T1000 (cell line): ENCODE results near the gene KRTAP12-3.
"Not testable (repeated sequence)": the region's sequence is repeated elsewhere in the genome, so short reads cannot be mapped to it uniquely, and the experiment has no call there.

Experiments
- DNase-seq: peaks from one replicate; lab custom pipeline; 2025; ENCODE audit warnings: mixed read lengths; lab: John Stamatoyannopoulos, UW

The KRTAP12-3 gene

GRCh38 chr21:44657635-44658540, at the start of gene KRTAP12-3:
TSS of gene KRTAP12-3 (plus strand) at chr21:44657932. CDS start at chr21:44657980, 48 bp downstream.
- no peak for DNase-seq

- DNase-seq = no peak
Measured at GRCh38 chr21:44609193-44609592, 48.5 kb upstream of the KRTAP12-3 start.

- DNase-seq = not testable (repeated sequence)
Measured at GRCh38 chr21:44610157-44610843, 47.4 kb upstream of the KRTAP12-3 start.

- no peak for DNase-seq
Measured at GRCh38 chr21:44611551-44611950, 46.2 kb upstream of the KRTAP12-3 start.

- no peak for DNase-seq
Measured at GRCh38 chr21:44612029-44612486, 45.7 kb upstream of the KRTAP12-3 start, which contains the start of gene KRTAP10-8. TSS of gene KRTAP10-8 (plus strand) at chr21:44612079. CDS start at chr21:44612101, 22 bp downstream.

- DNase-seq = no peak
Measured at GRCh38 chr21:44612669-44613229, 45.0 kb upstream of the KRTAP12-3 start.

- DNase-seq = no peak
Measured at GRCh38 chr21:44613386-44614155, 44.2 kb upstream of the KRTAP12-3 start.

GRCh38 chr21:44614161-44614631, 43.5 kb upstream of the KRTAP12-3 start:
- no peak for DNase-seq

- no peak for DNase-seq
Measured at GRCh38 chr21:44614961-44615391, 42.8 kb upstream of the KRTAP12-3 start.

GRCh38 chr21:44615466-44615865, 42.3 kb upstream of the KRTAP12-3 start:
- no peak for DNase-seq

- DNase-seq = no peak
Measured at GRCh38 chr21:44615911-44616590, 41.7 kb upstream of the KRTAP12-3 start.

- no peak for DNase-seq
Measured at GRCh38 chr21:44616591-44616926, 41.2 kb upstream of the KRTAP12-3 start.

- no peak for DNase-seq
Measured at GRCh38 chr21:44617071-44617501, 40.6 kb upstream of the KRTAP12-3 start.

- no peak for DNase-seq
Measured at GRCh38 chr21:44618504-44618903, 39.2 kb upstream of the KRTAP12-3 start.

GRCh38 chr21:44618909-44619308, 38.8 kb upstream of the KRTAP12-3 start:
- DNase-seq = no peak

- DNase-seq = no peak
Measured at GRCh38 chr21:44619886-44620285, 37.8 kb upstream of the KRTAP12-3 start.

- DNase-seq = no peak
Measured at GRCh38 chr21:44623575-44623974, 34.2 kb upstream of the KRTAP12-3 start.

- no peak for DNase-seq
Measured at GRCh38 chr21:44625756-44626155, 32.0 kb upstream of the KRTAP12-3 start.

- no peak for DNase-seq
Measured at GRCh38 chr21:44626262-44626661, 31.5 kb upstream of the KRTAP12-3 start.

- no peak for DNase-seq
Measured at GRCh38 chr21:44626673-44627143, 31.0 kb upstream of the KRTAP12-3 start, which contains the start of gene KRTAP10-9. TSS of gene KRTAP10-9 (plus strand) at chr21:44627093. CDS start at chr21:44627172, 79 bp downstream.
